B cell (primary cell): ENCODE results near the gene SLC9A5. TPM values are rescaled to one million over a fixed set of nuclear protein-coding genes. Genes with fewer than 3 reads are reported as not detected.

Source experiments
- ATAC-seq: fragments of 200-7000 bp; cut with Tn5 transposase; one replicate; pipeline ENCODE4 v1.10.0; 2021; ENCODE audit warnings: low read depth, mild to moderate bottlenecking, moderate number of reproducible peaks, moderate library complexity
- CTCF ChIA-PET: fragments of 350-600 bp; sonication (Branson Sonifier 250); formaldehyde crosslinking; loops from one replicate; lab custom pipeline; 2021; ENCODE audit warnings: antibody characterized with exemption, inconsistent platforms; lab: Charles Lee
- POLR2A ChIA-PET: fragments of 350-600 bp; sonication (Branson Sonifier 250); formaldehyde crosslinking; loops from one replicate; lab custom pipeline; 2021; ENCODE audit warnings: antibody characterized with exemption; lab: Charles Lee
- DNase-seq: peaks from one replicate; pipeline ENCODE4 v3.0.0; 2013
- H2AFZ ChIP-seq: 2 replicates; pipeline ENCODE4 v1.6.1; 2012; ENCODE audit warnings: mild to moderate bottlenecking, low read depth, low read length; ENCODE audit not compliant: insufficient read depth, poor library complexity, severe bottlenecking
- H3K27ac ChIP-seq, 2 donors: 1 replicate in 1 of 2; 2 replicates in 1 of 2; pipeline ENCODE4 v1.5.1; 2012 to 2013; ENCODE audit warnings: low read length in 2 of 2, mild to moderate bottlenecking in 2 of 2, moderate library complexity in 1 of 2
- H3K27me3 ChIP-seq, 4 experiments: fragments of 200-600 bp in 1 of 4; sonication (generic) in 1 of 4; replicated peaks in 1 of 4; 1 replicate in 2 of 4; 2 replicates in 2 of 4; pipeline versions ENCODE4 v1.6.1 to v1.7.0; 2013 to 2016; ENCODE audit warnings: low read length in 3 of 4, mild to moderate bottlenecking in 2 of 4, mixed read lengths in 1 of 4, moderate library complexity in 1 of 4; ENCODE audit not compliant: insufficient read depth in 4 of 4, control insufficient read depth in 3 of 4; ENCODE audit errors: control extremely low read depth in 1 of 4
- H3K36me3 ChIP-seq, 2 experiments: replicated peaks in 1 of 2; 1 replicate in 1 of 2; 2 replicates in 1 of 2; pipeline versions ENCODE4 v1.6.1 to v1.7.1; 2013; ENCODE audit warnings: low read length in 1 of 2; ENCODE audit not compliant: insufficient read depth in 2 of 2, control insufficient read depth in 1 of 2; ENCODE audit errors: control extremely low read depth in 1 of 2, extremely low read depth in 1 of 2
- H3K4me1 ChIP-seq, 2 donors: fragments of 200-600 bp in 1 of 2; sonication (generic) in 1 of 2; 1 replicate in 1 of 2; 2 replicates in 1 of 2; pipeline versions ENCODE4 v1.5.1 to v1.6.1; 2013 to 2017; ENCODE audit warnings: low read length in 2 of 2; ENCODE audit not compliant: control insufficient read depth in 2 of 2, insufficient read depth in 2 of 2
- H3K4me2 ChIP-seq: replicated peaks from 2 replicates; pipeline ENCODE3; 2012; ENCODE audit warnings: mild to moderate bottlenecking, low read depth, low read length; ENCODE audit not compliant: poor library complexity, severe bottlenecking
- H3K4me3 ChIP-seq, 5 experiments: fragments of 200-600 bp in 1 of 5; sonication (generic) in 1 of 5; 1 replicate in 3 of 5; 2 replicates in 2 of 5; pipeline versions ENCODE4 v1.5.1 to v1.7.0; 2011 to 2016; ENCODE audit warnings: low read length in 4 of 5, mild to moderate bottlenecking in 4 of 5, low read depth in 2 of 5, control low read depth in 1 of 5, moderate library complexity in 1 of 5; ENCODE audit not compliant: insufficient read depth in 1 of 5; ENCODE audit errors: control extremely low read depth in 1 of 5, extremely low read depth in 1 of 5
- H3K79me2 ChIP-seq: fragments of 200-600 bp; sonication (generic); one replicate; pipeline ENCODE4 v1.6.0; 2016; ENCODE audit warnings: low read length; ENCODE audit not compliant: control insufficient read depth, insufficient read depth
- H3K9ac ChIP-seq: fragments of 200-600 bp; sonication (generic); 2 replicates; pipeline ENCODE4 v1.6.1; 2017; ENCODE audit warnings: mild to moderate bottlenecking, low read length, moderate library complexity
- H3K9me3 ChIP-seq, 3 donors: one replicate each; pipeline versions ENCODE4 v1.6.1 to v1.7.1; 2013; ENCODE audit warnings: low read length in 2 of 3; ENCODE audit not compliant: control insufficient read depth in 2 of 3, insufficient read depth in 1 of 3; ENCODE audit errors: control extremely low read depth in 1 of 3
- H4K20me1 ChIP-seq: 2 replicates; pipeline ENCODE4 v1.6.0; 2012; ENCODE audit warnings: mild to moderate bottlenecking, low read length; ENCODE audit not compliant: insufficient read depth, control insufficient read depth, poor library complexity, severe bottlenecking
- H3K27ac Mint-ChIP-seq: one replicate; pipeline ENCODE4 v1.8.0; 2021; ENCODE audit warnings: mixed read lengths
- H3K27me3 Mint-ChIP-seq: one replicate; pipeline ENCODE4 v1.8.0; 2021; ENCODE audit warnings: mixed read lengths
- H3K4me1 Mint-ChIP-seq: one replicate; pipeline ENCODE4 v1.8.0; 2021; ENCODE audit warnings: mixed read lengths
- H3K4me3 Mint-ChIP-seq: one replicate; pipeline ENCODE4 v1.8.0; 2021; ENCODE audit warnings: mixed read lengths
- H3K9me3 Mint-ChIP-seq: one replicate; pipeline ENCODE4 v1.8.0; 2022; ENCODE audit warnings: mixed read lengths; ENCODE audit not compliant: insufficient read depth
- CTCF ChIP-seq: fragments of 200-600 bp; IDR thresholded peaks from one replicate; pipeline ENCODE4 v1.8.0; 2022; ENCODE audit warnings: antibody characterized with exemption, mild to moderate bottlenecking
- EZH2 ChIP-seq: IDR thresholded peaks from 2 replicates; pipeline ENCODE4 v1.6.1; 2012; ENCODE audit warnings: borderline replicate concordance, low read depth, mild to moderate bottlenecking, moderate library complexity, low read length; ENCODE audit not compliant: insufficient read depth, poor library complexity, severe bottlenecking
- WGBS: methylation state at CpG from one replicate; pipeline ENCODE4 v1.1.5; 2013; ENCODE audit warnings: missing lambda C conversion rate; ENCODE audit not compliant: insufficient coverage; 5-methylcytosine and 5-hydroxymethylcytosine counted together
- intact Hi-C: fragments of 100-400 bp; cut with micrococcal nuclease; formaldehyde crosslinking; loops from one replicate; pipeline ENCODE4 v1.10.0; 2022
- polyA plus RNA-seq: library from polyadenylated mRNA; depleted of rRNA; stranded (reverse); fragments of >200 nt; gene quantifications from 2 replicates; pipeline ENCODE4 v1.2.3, GENCODE V29; 2012
- total RNA-seq, 2 donors: library from RNA; stranded (reverse); fragments of 120-200 nt in 1 of 2; gene quantifications; 1 replicate in 1 of 2; 2 replicates in 1 of 2; pipeline versions ENCODE4 v1.2.3 to v1.2.4, GENCODE V29; 2013 to 2022

The SLC9A5 gene
- total and polyA plus RNA-seq, 2 donors (not counting 1 experiment from before 2014, with no cell fraction given): 1.7 TPM

- H3K79me2 ChIP-seq: peaks cover 18% of the 10 kb centered on the region
- H3K27me3 ChIP-seq: no peaks in the 10 kb centered on the region
- ChIA-PET CTCF (interaction anchor here (1.0 kb wide), 1 partner anchor 283 kb away, joined by 3 read pairs; no protein-coding TSS in a partner anchor), POLR2A (no interaction called here)
- no peak overlapping the region for H3K4me2 ChIP-seq
- H3K9me3 ChIP-seq: no peaks in the 10 kb centered on the region
- H3K27ac ChIP-seq: no peak overlapping the region
- Mint-ChIP-seq H3K27ac (no peak overlapping the region), H3K4me3 (no peak overlapping the region), H3K9me3 (no peaks in the 10 kb centered on the region), H3K4me1 (no peaks in the 10 kb centered on the region), H3K27me3 (no peaks in the 10 kb centered on the region)
- H3K4me1 ChIP-seq: no peaks in the 10 kb centered on the region
- H2AFZ ChIP-seq: no peak overlapping the region
- no peak for DNase-seq
- no peak overlapping the region for H3K9ac ChIP-seq
- no peak overlapping the region for H3K4me3 ChIP-seq
- H3K36me3 ChIP-seq: peaks cover 0 to 40% of the 10 kb centered on the region in 2 experiments
- TF ChIP-seq EZH2: no peak
- no peak for TF ChIP-seq CTCF
- no peak for ATAC-seq
- no peaks in the 10 kb centered on the region for H4K20me1 ChIP-seq
- WGBS: 98% methylated on average over 5 of the region's 16 CpGs
- intact Hi-C loops: no loop called here
Measured at GRCh38 chr16:67237396-67238277, 11.1 kb upstream of the SLC9A5 start.

GRCh38 chr16:67238278-67238575 is 10.6 kb upstream of the SLC9A5 start:
- Histone ChIP-seq H3K27me3 (no peaks in the 10 kb centered on the region), H3K4me3 (no peak overlapping the region), H3K4me2 (no peak overlapping the region), H2AFZ (no peak overlapping the region), H3K36me3 (peaks cover 0 to 40% of the 10 kb centered on the region in 2 experiments), H3K9ac (no peak overlapping the region), H3K9me3 (no peaks in the 10 kb centered on the region), H4K20me1 (no peaks in the 10 kb centered on the region), H3K27ac (no peak overlapping the region), H3K79me2 (peaks cover 19% of the 10 kb centered on the region), H3K4me1 (no peaks in the 10 kb centered on the region)
- Mint-ChIP-seq H3K4me1 (no peaks in the 10 kb centered on the region), H3K4me3 (no peak overlapping the region), H3K27ac (no peak overlapping the region), H3K27me3 (no peaks in the 10 kb centered on the region), H3K9me3 (no peaks in the 10 kb centered on the region)
- POLR2A ChIA-PET: no interaction called here
- intact Hi-C loops: no loop called here
- DNase-seq (no peak), ATAC-seq (no peak)
- TF ChIP-seq CTCF (no peak), EZH2 (no peak)
- CTCF ChIA-PET: interaction anchor here (1.0 kb wide), 1 partner anchor 283 kb away, joined by 3 read pairs; no protein-coding TSS in a partner anchor
- 96% methylated on average over 3 of the region's 3 CpGs for WGBS
